ENCODE results near the gene PAK6.

The PAK6 gene

GRCh38 chr15:40286061-40286532 lies 47.2 kb downstream of the PAK6 start:
- TF ChIP-seq REST (IDR thresholded peaks at IDR 0.05; ENCODE audit: insufficient read depth in 1 of 2, low read depth in 2 of 2, low read length in 2 of 2) (no peak), POLR2AphosphoS5 (IDR thresholded peaks at IDR 0.05; ENCODE audit: low read depth, low read length) (no peak), FOXP2 (optimal IDR thresholded peaks at IDR 0.05; ENCODE audit: borderline replicate concordance, extremely low read depth, extremely low read length, insufficient read depth) (no peak), TAF1 (IDR thresholded peaks at IDR 0.05; ENCODE audit: borderline replicate concordance, insufficient read depth, low read length) (no peak), SIN3A (IDR thresholded peaks at IDR 0.05; ENCODE audit: borderline replicate concordance, insufficient read depth, low read length) (no peak)

- no peak for TF ChIP-seq SIN3A (IDR thresholded peaks at IDR 0.05; ENCODE audit: borderline replicate concordance, insufficient read depth, low read length)
- no peak for TF ChIP-seq TAF1 (IDR thresholded peaks at IDR 0.05; ENCODE audit: borderline replicate concordance, insufficient read depth, low read length)
- no peak for TF ChIP-seq REST (IDR thresholded peaks at IDR 0.05; ENCODE audit: insufficient read depth in 1 of 2, low read depth in 2 of 2, low read length in 2 of 2)
- TF ChIP-seq POLR2AphosphoS5 (IDR thresholded peaks at IDR 0.05; ENCODE audit: low read depth, low read length): no peak
- no peak for TF ChIP-seq FOXP2 (optimal IDR thresholded peaks at IDR 0.05; ENCODE audit: borderline replicate concordance, extremely low read depth, extremely low read length, insufficient read depth)
These were observed 47.9 kb downstream of the PAK6 start for GRCh38 chr15:40286794-40287193.

GRCh38 chr15:40287505-40287904 lies 48.6 kb downstream of the PAK6 start:
- TF ChIP-seq FOXP2 (optimal IDR thresholded peaks at IDR 0.05; ENCODE audit: borderline replicate concordance, extremely low read depth, extremely low read length, insufficient read depth) (no peak), TAF1 (IDR thresholded peaks at IDR 0.05; ENCODE audit: borderline replicate concordance, insufficient read depth, low read length) (no peak), SIN3A (IDR thresholded peaks at IDR 0.05; ENCODE audit: borderline replicate concordance, insufficient read depth, low read length) (no peak), POLR2AphosphoS5 (IDR thresholded peaks at IDR 0.05; ENCODE audit: low read depth, low read length) (no peak), REST (IDR thresholded peaks at IDR 0.05; ENCODE audit: insufficient read depth in 1 of 2, low read depth in 2 of 2, low read length in 2 of 2) (no peak)

- no peak for TF ChIP-seq SIN3A (IDR thresholded peaks at IDR 0.05; ENCODE audit: borderline replicate concordance, insufficient read depth, low read length)
- TF ChIP-seq REST (IDR thresholded peaks at IDR 0.05; ENCODE audit: insufficient read depth in 1 of 2, low read depth in 2 of 2, low read length in 2 of 2): no peak
These were observed 49.1 kb downstream of the PAK6 start for GRCh38 chr15:40287968-40288367.

GRCh38 chr15:40289140-40289775 lies 50.4 kb downstream of the PAK6 start:
- no peak for TF ChIP-seq REST (IDR thresholded peaks at IDR 0.05; ENCODE audit: insufficient read depth in 1 of 2, low read depth in 2 of 2, low read length in 2 of 2)
- TF ChIP-seq POLR2AphosphoS5 (IDR thresholded peaks at IDR 0.05; ENCODE audit: low read depth, low read length): no peak

Data from PFSK-1 (cell line).